Colonic mucosa (tissue), 4 donors: ENCODE results near the gene PPARGC1A. TPM values are rescaled to one million over a fixed set of nuclear protein-coding genes. Genes with fewer than 3 reads are reported as not detected.

ENCODE experiments used
- DNase-seq: peaks from one replicate; pipeline ENCODE4 v3.0.0-alpha.2; 2020
- H3K27ac ChIP-seq: fragments of 200-600 bp; one replicate; pipeline ENCODE4 v1.8.0; 2021
- H3K27me3 ChIP-seq: fragments of 200-600 bp; one replicate; pipeline ENCODE4 v1.8.0; 2021
- H3K36me3 ChIP-seq: fragments of 200-600 bp; one replicate; pipeline ENCODE4 v1.8.0; 2021
- H3K4me1 ChIP-seq: fragments of 200-600 bp; one replicate; pipeline ENCODE4 v1.8.0; 2021; ENCODE audit warnings: mild to moderate bottlenecking
- H3K4me3 ChIP-seq: fragments of 200-600 bp; one replicate; pipeline ENCODE4 v1.8.0; 2021
- H3K9ac ChIP-seq, 2 donors: one replicate each; pipeline ENCODE4 v1.7.0; 2013; ENCODE audit warnings: control low read depth in 2 of 2, low read depth in 2 of 2, low read length in 2 of 2
- H3K9me3 ChIP-seq: fragments of 200-600 bp; one replicate; pipeline ENCODE4 v1.8.0; 2021
- CTCF ChIP-seq: fragments of 200-600 bp; IDR thresholded peaks from one replicate; pipeline ENCODE4 v1.8.0; 2022; ENCODE audit warnings: antibody characterized with exemption, mild to moderate bottlenecking
- intact Hi-C: fragments of 100-400 bp; cut with DNase I; formaldehyde crosslinking; loops from one replicate; pipeline ENCODE4 v1.14.1; 2022
- total RNA-seq, 2 donors: library from RNA; stranded (reverse); fragmentation: NEBNext Ultra II Directional in 1 of 2; extraction: Animal tissue kit (Norgen Biotek cat#: 25700) in 1 of 2; gene quantifications; one replicate each; pipeline ENCODE4 v1.2.1, GENCODE V29; 2021
- donor health status: healthy.
- donor health status: DM: no; HTN: no; CAD: no.
- donor health status: DM: no; HTN: no; CAD: no.

Gene PPARGC1A
- total RNA-seq, 2 donors from 2014 or later = 44.4 to 48.4 TPM

GRCh38 chr4:23788460-23788859 lies 101.4 kb downstream of the PPARGC1A start:
- no peaks in the 10 kb centered on the region for H3K27me3 ChIP-seq
- no peak overlapping the region for H3K9ac ChIP-seq
- DNase-seq = no peak
- H3K36me3 ChIP-seq = no peaks in the 10 kb centered on the region
- H3K4me1 ChIP-seq = peaks cover under 1% of the 10 kb centered on the region
- H3K9me3 ChIP-seq = no peaks in the 10 kb centered on the region
- no peak overlapping the region for H3K27ac ChIP-seq
- H3K4me3 ChIP-seq = no peak overlapping the region
- TF ChIP-seq CTCF = no peak
- intact Hi-C loops = no loop called here

DNA sequence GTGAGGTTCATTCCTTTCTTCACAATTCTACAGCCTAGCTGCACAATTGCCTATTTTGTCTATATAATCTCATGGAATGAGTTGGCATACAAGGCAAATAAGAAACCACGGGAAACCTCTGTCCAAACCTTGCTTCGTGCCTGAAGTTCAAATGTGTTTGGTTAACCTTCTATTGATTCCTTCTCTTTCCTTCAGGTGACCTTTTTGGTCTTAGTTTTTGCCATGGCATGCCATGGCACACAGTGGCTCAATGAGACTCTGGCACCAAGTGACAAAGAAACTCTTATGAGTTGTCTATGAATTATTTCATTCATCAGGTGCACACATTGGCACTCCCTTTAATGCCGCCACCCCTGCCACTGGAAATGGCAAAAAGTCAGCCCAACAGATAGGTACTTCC lies 101.8 kb downstream of the PPARGC1A start:
- DNase-seq = no peak
- intact Hi-C loops = no loop called here
- H3K27me3 ChIP-seq = no peaks in the 10 kb centered on the region
- no peaks in the 10 kb centered on the region for H3K36me3 ChIP-seq
- TF ChIP-seq CTCF = no peak
- no peak overlapping the region for H3K9ac ChIP-seq
- H3K9me3 ChIP-seq = no peaks in the 10 kb centered on the region
- no peak overlapping the region for H3K4me3 ChIP-seq
- peaks cover 4% of the 10 kb centered on the region for H3K4me1 ChIP-seq
- H3K27ac ChIP-seq = no peak overlapping the region

GRCh38 chr4:23782778-23783437 lies 106.9 kb downstream of the PPARGC1A start:
- no peak for TF ChIP-seq CTCF
- Histone ChIP-seq H3K9me3 (no peaks in the 10 kb centered on the region), H3K9ac (no peak overlapping the region), H3K4me1 (peaks cover 4% of the 10 kb centered on the region), H3K4me3 (no peak overlapping the region), H3K36me3 (no peaks in the 10 kb centered on the region), H3K27ac (no peak overlapping the region), H3K27me3 (no peaks in the 10 kb centered on the region)
- intact Hi-C loops = no loop called here
- DNase-seq = no peak

- no peak for TF ChIP-seq CTCF
- no peak overlapping the region for H3K4me3 ChIP-seq
- no peaks in the 10 kb centered on the region for H3K27me3 ChIP-seq
- H3K36me3 ChIP-seq = no peaks in the 10 kb centered on the region
- intact Hi-C loops = no loop called here
- no peaks in the 10 kb centered on the region for H3K9me3 ChIP-seq
- no peak for DNase-seq
- no peak overlapping the region for H3K27ac ChIP-seq
- peaks cover 4% of the 10 kb centered on the region for H3K4me1 ChIP-seq
- no peak overlapping the region for H3K9ac ChIP-seq
Observed at GRCh38 chr4:23779839-23780238, 110.0 kb downstream of the PPARGC1A start.

GRCh38 chr4:23779422-23779821 lies 110.4 kb downstream of the PPARGC1A start:
- Histone ChIP-seq H3K4me1 (peaks cover 4% of the 10 kb centered on the region), H3K36me3 (no peaks in the 10 kb centered on the region), H3K27ac (no peak overlapping the region), H3K27me3 (no peaks in the 10 kb centered on the region), H3K9ac (no peak overlapping the region), H3K9me3 (no peaks in the 10 kb centered on the region), H3K4me3 (no peak overlapping the region)
- no peak for DNase-seq
- intact Hi-C loops = no loop called here
- no peak for TF ChIP-seq CTCF
